ENCODE measurements around the gene LNPK. TPM values are rescaled to one million over a fixed set of nuclear protein-coding genes. Genes with fewer than 3 reads are reported as not detected.

Gene LNPK
- total RNA-seq, 1 donor from 2014 or later, result 34.2 TPM

GRCh38 chr2:175950512-175950911 lies 51.6 kb downstream of the LNPK start:
- no peak overlapping the region for H3K4me3 Mint-ChIP-seq
- peaks cover 19% of the 10 kb centered on the region for H3K36me3 Mint-ChIP-seq (ENCODE audit: low read depth)
- DNase-seq (ENCODE audit: low read depth, low spot score), result no peak
- H3K9me3 Mint-ChIP-seq, result peaks cover 4% of the 10 kb centered on the region
- no peaks in the 10 kb centered on the region for H3K4me1 Mint-ChIP-seq
- TF ChIP-seq CTCF (conservative IDR thresholded peaks at IDR 0.05), result no peak
- H3K27ac Mint-ChIP-seq (ENCODE audit: unreplicated experiment), result no peak overlapping the region
- H3K27me3 Mint-ChIP-seq (ENCODE audit: low read depth), result no peaks in the 10 kb centered on the region

GRCh38 chr2:175948191-175948590 lies 53.9 kb downstream of the LNPK start:
- DNase-seq (ENCODE audit: low read depth, low spot score), result no peak
- Mint-ChIP-seq H3K9me3 (peaks cover 4% of the 10 kb centered on the region), H3K27me3 (ENCODE audit: low read depth) (no peaks in the 10 kb centered on the region), H3K4me1 (no peaks in the 10 kb centered on the region), H3K36me3 (ENCODE audit: low read depth) (peaks cover 19% of the 10 kb centered on the region), H3K27ac (ENCODE audit: unreplicated experiment) (no peak overlapping the region), H3K4me3 (no peak overlapping the region)
- no peak for TF ChIP-seq CTCF (conservative IDR thresholded peaks at IDR 0.05)

GRCh38 chr2:175947073-175947472 lies 55.0 kb downstream of the LNPK start:
- H3K27me3 Mint-ChIP-seq (ENCODE audit: low read depth), result no peaks in the 10 kb centered on the region

GRCh38 chr2:175941699-175942098 lies 60.4 kb downstream of the LNPK start:
- Mint-ChIP-seq H3K27me3 (ENCODE audit: low read depth) (no peaks in the 10 kb centered on the region), H3K4me1 (peaks cover 5% of the 10 kb centered on the region), H3K4me3 (no peak overlapping the region), H3K27ac (ENCODE audit: unreplicated experiment) (no peak overlapping the region), H3K9me3 (peaks cover 2% of the 10 kb centered on the region), H3K36me3 (ENCODE audit: low read depth) (peaks cover 17% of the 10 kb centered on the region)
- DNase-seq (ENCODE audit: low read depth, low spot score), result no peak
- no peak for TF ChIP-seq CTCF (conservative IDR thresholded peaks at IDR 0.05)

More at GRCh38 chr2:175947073-175947472, 55.0 kb downstream of the LNPK start:
- H3K4me3 Mint-ChIP-seq, result no peak overlapping the region
- peaks cover 19% of the 10 kb centered on the region for H3K36me3 Mint-ChIP-seq (ENCODE audit: low read depth)
- H3K27ac Mint-ChIP-seq (ENCODE audit: unreplicated experiment), result no peak overlapping the region
- no peak for DNase-seq (ENCODE audit: low read depth, low spot score)
- TF ChIP-seq CTCF (conservative IDR thresholded peaks at IDR 0.05), result no peak
- no peaks in the 10 kb centered on the region for H3K4me1 Mint-ChIP-seq
- peaks cover 4% of the 10 kb centered on the region for H3K9me3 Mint-ChIP-seq

- TF ChIP-seq CTCF (conservative IDR thresholded peaks at IDR 0.05), result no peak
- Mint-ChIP-seq H3K4me3 (no peak overlapping the region), H3K27me3 (ENCODE audit: low read depth) (no peaks in the 10 kb centered on the region), H3K27ac (ENCODE audit: unreplicated experiment) (no peak overlapping the region), H3K9me3 (peaks cover 2% of the 10 kb centered on the region), H3K4me1 (peaks cover 5% of the 10 kb centered on the region), H3K36me3 (ENCODE audit: low read depth) (peaks cover 24% of the 10 kb centered on the region)
- DNase-seq (ENCODE audit: low read depth, low spot score), result no peak
Measured at GRCh38 chr2:175937216-175937615, 64.9 kb downstream of the LNPK start.
